Uterus (tissue), 2 donors: ENCODE results near the gene SGPL1.

Experiments used
- CTCF ChIP-seq, 4 experiments: fragments of 200-600 bp in 2 of 4; fragments of 450-650 bp in 2 of 4; sonication (generic) in 2 of 4; IDR thresholded peaks; one replicate each; pipeline ENCODE4 v1.5.1; 2016 to 2019; ENCODE audit warnings: antibody characterized with exemption in 4 of 4, mild to moderate bottlenecking in 2 of 4, moderate library complexity in 1 of 4
- POLR2A ChIP-seq, 2 donors: fragments of 450-650 bp; IDR thresholded peaks; one replicate each; pipeline ENCODE4 v1.6.1; 2016; ENCODE audit warnings: antibody characterized with exemption in 2 of 2, mild to moderate bottlenecking in 1 of 2, moderate library complexity in 1 of 2

- TF ChIP-seq CTCF (IDR thresholded peaks at IDR 0.05): no peak
- no peak for TF ChIP-seq POLR2A (IDR thresholded peaks at IDR 0.05)
Observed at GRCh38 chr10:70832852-70833528, 17.2 kb downstream of the SGPL1 start.
